GM06990 (cell line): Measurements from ENCODE around the gene CA9.

Experiments
- DNase-seq: peaks from one replicate; pipeline ENCODE4 v3.0.0-alpha.2; 2011; ENCODE audit not compliant: insufficient read length; ENCODE audit errors: extremely low read depth
- H3K27me3 ChIP-seq: replicated peaks from 2 replicates; pipeline ENCODE4 v1.6.0; 2011; ENCODE audit warnings: low read length; ENCODE audit not compliant: control insufficient read depth, insufficient read depth
- H3K36me3 ChIP-seq: 2 replicates; pipeline ENCODE4 v1.5.1; 2011; ENCODE audit warnings: low read length; ENCODE audit not compliant: control insufficient read depth, insufficient read depth
- H3K4me3 ChIP-seq: replicated peaks from 2 replicates; pipeline ENCODE4 v1.5.1; 2011; ENCODE audit warnings: low read depth, mild to moderate bottlenecking, control low read depth, low read length
- CTCF ChIP-seq: IDR thresholded peaks from 2 replicates; pipeline ENCODE4 v1.5.1; 2011; ENCODE audit warnings: low read length, control low read depth, mild to moderate bottlenecking, inconsistent platforms; ENCODE audit not compliant: insufficient read depth, poor library complexity, severe bottlenecking

Gene CA9

GRCh38 chr9:35673132-35674024, at the start of gene CA9:
Gene CA9, plus strand, starts transcription at chr9:35673928. Its CDS starts 32 bp downstream, at chr9:35673960.
- H3K36me3 ChIP-seq = no peaks in the 10 kb centered on the region
- no peak for DNase-seq
- no peak for TF ChIP-seq CTCF
- H3K4me3 ChIP-seq = no peak within 1 kb of the TSS
- no peaks in the 10 kb centered on the region; the same call in 1 of the 2 replicates for H3K27me3 ChIP-seq

- no peak for TF ChIP-seq CTCF
- no peak overlapping the region for H3K4me3 ChIP-seq
- H3K36me3 ChIP-seq = no peaks in the 10 kb centered on the region
- no peaks in the 10 kb centered on the region for H3K27me3 ChIP-seq
- DNase-seq = no peak
Measured at GRCh38 chr9:35627575-35627974, 46.2 kb upstream of the CA9 start.

- no peak for TF ChIP-seq CTCF
- no peaks in the 10 kb centered on the region for H3K36me3 ChIP-seq
- H3K4me3 ChIP-seq = no peak overlapping the region
- DNase-seq = no peak
- H3K27me3 ChIP-seq = no peaks in the 10 kb centered on the region
Measured at GRCh38 chr9:35628389-35628991, 45.2 kb upstream of the CA9 start.

- no peak for DNase-seq
- TF ChIP-seq CTCF = no peak
Measured at GRCh38 chr9:35629597-35629996, 44.1 kb upstream of the CA9 start.

GRCh38 chr9:35635730-35636129, 38.0 kb upstream of the CA9 start:
- Histone ChIP-seq H3K27me3 (no peaks in the 10 kb centered on the region), H3K4me3 (no peak overlapping the region), H3K36me3 (no peaks in the 10 kb centered on the region)
- DNase-seq = no peak
- no peak for TF ChIP-seq CTCF

More at GRCh38 chr9:35629597-35629996, 44.1 kb upstream of the CA9 start:
- H3K4me3 ChIP-seq = no peak overlapping the region
- no peaks in the 10 kb centered on the region for H3K36me3 ChIP-seq
- no peaks in the 10 kb centered on the region for H3K27me3 ChIP-seq
